ENCODE results near the gene LMCD1.

Gene LMCD1

GRCh38 chr3:8482960-8483665, 18.5 kb upstream of the LMCD1 start:
- TF ChIP-seq CTCF (IDR thresholded peaks at IDR 0.05; ENCODE audit: extremely low read depth, missing control alignments) = no peak
- DNase-seq (ENCODE audit: low spot score) = no peak

GRCh38 chr3:8484409-8485140, 17.0 kb upstream of the LMCD1 start:
- no peak for TF ChIP-seq CTCF (IDR thresholded peaks at IDR 0.05; ENCODE audit: extremely low read depth, missing control alignments)
- no peak for DNase-seq (ENCODE audit: low spot score)

- no peak for TF ChIP-seq CTCF (IDR thresholded peaks at IDR 0.05; ENCODE audit: extremely low read depth, missing control alignments)
- DNase-seq (ENCODE audit: low spot score) = no peak
These were observed 16.3 kb upstream of the LMCD1 start for GRCh38 chr3:8485141-8485870.

GRCh38 chr3:8485943-8486342, 15.7 kb upstream of the LMCD1 start:
- TF ChIP-seq CTCF (IDR thresholded peaks at IDR 0.05; ENCODE audit: extremely low read depth, missing control alignments) = no peak
- DNase-seq (ENCODE audit: low spot score) = no peak

GRCh38 chr3:8486434-8486833, 15.2 kb upstream of the LMCD1 start:
- DNase-seq (ENCODE audit: low spot score) = no peak
- no peak for TF ChIP-seq CTCF (IDR thresholded peaks at IDR 0.05; ENCODE audit: extremely low read depth, missing control alignments)

GRCh38 chr3:8486936-8487335, 14.7 kb upstream of the LMCD1 start:
- no peak for TF ChIP-seq CTCF (IDR thresholded peaks at IDR 0.05; ENCODE audit: extremely low read depth, missing control alignments)
- DNase-seq (ENCODE audit: low spot score) = no peak

GRCh38 chr3:8488411-8488810, 13.2 kb upstream of the LMCD1 start:
- TF ChIP-seq CTCF (IDR thresholded peaks at IDR 0.05; ENCODE audit: extremely low read depth, missing control alignments) = no peak
- no peak for DNase-seq (ENCODE audit: low spot score)

All from GM20000 (cell line).